Measurements from ENCODE around the gene PYM1. TPM values are rescaled to one million over a fixed set of nuclear protein-coding genes. Genes with fewer than 3 reads are reported as not detected.

PYM1 gene
- total and polyA plus RNA-seq, 2 of the 13 experiments (the other 11 are each of a cell fraction or from before 2014, with no cell fraction given) = 44.0 to 51.8 TPM

- TF ChIP-seq ZGPAT (CRISPR knock-in tag; IDR thresholded peaks at IDR 0.05) = no peak
- TF ChIP-seq ZNF567 (CRISPR knock-in tag; IDR thresholded peaks at IDR 0.05; ENCODE audit: borderline replicate concordance) = no peak
- peak; percentile 68 for TF ChIP-seq TAF1 (CRISPR knock-in tag; IDR thresholded peaks at IDR 0.05)
- no peak for TF ChIP-seq ZBTB38 (CRISPR knock-in tag; IDR thresholded peaks at IDR 0.05)
- TF ChIP-seq KDM2A (CRISPR knock-in tag; IDR thresholded peaks at IDR 0.05; ENCODE audit: borderline replicate concordance, low read depth) = peak; percentile 56; the same call in 1 of the 2 replicates
- no peak for TF ChIP-seq PBX2 (CRISPR knock-in tag; IDR thresholded peaks at IDR 0.05)
- peak; percentile 58; the same call in 1 of the 2 replicates for TF ChIP-seq ZNF430 (CRISPR knock-in tag; IDR thresholded peaks at IDR 0.05)
- no peak for TF ChIP-seq SRF (IDR thresholded peaks at IDR 0.05; ENCODE audit: low read depth, low read length)
- no peak; the same call in 1 of the 2 replicates for TF ChIP-seq KLF6 (CRISPR knock-in tag; IDR thresholded peaks at IDR 0.05)
- no peak; the same call in 1 of the 2 replicates for TF ChIP-seq CEBPG (CRISPR knock-in tag; IDR thresholded peaks at IDR 0.05)
- no peak for TF ChIP-seq BCL3 (CRISPR knock-in tag; IDR thresholded peaks at IDR 0.05)
- TF ChIP-seq XBP1 (CRISPR knock-in tag; IDR thresholded peaks at IDR 0.05) = 0 out of 2 replicates have a peak, but pooled peaks have one; percentile 32
- no peak for TF ChIP-seq YEATS2 (CRISPR knock-in tag; IDR thresholded peaks at IDR 0.05; ENCODE audit: borderline replicate concordance)
- no peak for TF ChIP-seq PRDM4 (CRISPR knock-in tag; IDR thresholded peaks at IDR 0.05; ENCODE audit: borderline replicate concordance)
- TF ChIP-seq SIX1 (CRISPR knock-in tag; IDR thresholded peaks at IDR 0.05; ENCODE audit: borderline replicate concordance) = no peak
- no peak for TF ChIP-seq REXO4 (CRISPR knock-in tag; IDR thresholded peaks at IDR 0.05; ENCODE audit: borderline replicate concordance)
- peak; percentile 40; the same call in 1 of the 2 replicates for TF ChIP-seq MEIS2 (CRISPR knock-in tag; IDR thresholded peaks at IDR 0.05)
- no peak for TF ChIP-seq TCF7L2 (IDR thresholded peaks at IDR 0.05; ENCODE audit: low read depth, low read length)
- TF ChIP-seq ZKSCAN8 (CRISPR knock-in tag; IDR thresholded peaks at IDR 0.05; ENCODE audit: borderline replicate concordance) = no peak
- no peak for TF ChIP-seq ZNF672 (CRISPR knock-in tag; IDR thresholded peaks at IDR 0.05)
- TF ChIP-seq ZNF121 (CRISPR knock-in tag; IDR thresholded peaks at IDR 0.05) = no peak
- TF ChIP-seq BCL6 (CRISPR knock-in tag; IDR thresholded peaks at IDR 0.05) = no peak
- TF ChIP-seq ZNF335 (CRISPR knock-in tag; IDR thresholded peaks at IDR 0.05) = 0 out of 2 replicates have a peak, but pooled peaks have one; percentile 44
- no peak for TF ChIP-seq RFX1 (IDR thresholded peaks at IDR 0.05)
- peak; percentile 78 for TF ChIP-seq ELF1 (CRISPR knock-in tag; IDR thresholded peaks at IDR 0.05)
- TF ChIP-seq NR2F2 (IDR thresholded peaks at IDR 0.05; ENCODE audit: borderline replicate concordance, low read depth) = 0 out of 2 replicates have a peak, but pooled peaks have one; percentile 22
Measured at GRCh38 chr12:55926738-55927587, 731 bp downstream of the PYM1 start (continued).

Measured in HepG2 (cell line).